Stimulated activated naive CD8-positive, alpha-beta T cell treated with anti-CD3 and anti-CD28 coated beads, Interleukin-15, Interleukin-2, amounts not matched to agents 100 U/mL and 50 U/mL, for 24 hours (primary cell): ENCODE results near the gene PSIP1.
"Not testable (repeated sequence)": the region's sequence is repeated elsewhere in the genome, so short reads cannot be mapped to it uniquely, and the experiment has no call there.

Experiments used
- ATAC-seq: fragments of 150-1000 bp; cut with Tn5 transposase; one replicate; pipeline ENCODE4 v1.10.0; 2021
- DNase-seq: peaks from one replicate; pipeline ENCODE4 v3.0.0; 2021

Gene PSIP1

DNA sequence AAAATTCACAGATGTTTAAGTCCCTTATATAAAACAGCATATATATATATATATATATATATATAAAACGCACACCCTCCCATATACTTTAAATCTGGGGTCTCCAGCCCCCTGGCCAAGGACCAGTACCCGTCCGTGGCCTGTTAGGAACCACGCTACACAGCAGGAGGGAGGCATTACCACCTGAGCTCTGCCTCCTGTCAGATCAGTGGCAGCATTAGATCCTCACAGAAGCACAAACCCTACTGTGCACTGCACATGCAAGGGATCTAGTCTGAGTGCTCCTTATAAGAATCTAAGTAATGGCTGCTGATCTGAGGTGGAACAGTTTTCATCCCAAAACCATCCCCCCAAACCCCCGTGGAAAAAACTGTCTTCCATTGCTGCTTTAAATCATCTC is 9.0 kb downstream of the PSIP1 start:
- no peak for ATAC-seq
- no peak for DNase-seq

DNA sequence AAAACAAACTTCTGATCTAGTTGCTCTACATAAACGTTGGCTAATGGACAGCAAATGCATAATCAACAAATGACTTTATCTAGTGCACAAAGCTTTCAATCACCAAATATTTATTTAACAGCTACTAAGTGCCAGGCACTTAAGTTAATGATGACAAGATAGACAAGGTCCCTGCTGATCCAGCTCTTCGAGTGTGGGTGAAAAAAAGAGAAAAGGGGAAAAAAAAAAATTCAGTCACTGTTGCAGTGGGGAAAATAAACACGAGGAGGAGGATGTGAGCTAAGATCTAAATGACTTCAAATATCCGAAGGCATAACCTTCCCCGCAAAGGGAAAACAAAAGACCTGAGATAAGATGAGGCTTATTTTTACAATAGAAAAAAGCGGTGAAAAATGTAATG is 9.6 kb downstream of the PSIP1 start:
- no peak for DNase-seq
- no peak for ATAC-seq

DNA sequence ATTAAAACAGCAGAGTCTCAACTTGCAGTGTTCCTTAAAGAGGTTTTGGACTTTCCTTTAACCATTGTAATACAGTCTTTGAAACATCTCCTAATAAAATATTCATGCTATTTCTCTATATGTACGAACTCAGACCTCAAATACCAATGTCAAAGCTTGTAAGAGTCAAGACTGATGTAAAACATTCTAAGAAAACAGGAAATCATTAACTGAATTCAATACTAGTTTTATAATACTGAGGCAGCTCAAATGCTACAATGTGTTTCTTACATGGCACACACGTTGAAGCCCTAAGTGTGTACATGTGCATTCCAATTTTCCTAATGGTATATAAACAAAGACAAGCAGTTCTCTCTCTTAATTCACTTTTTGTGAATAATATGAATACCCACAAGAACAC is 11.6 kb downstream of the PSIP1 start:
- DNase-seq = no peak
- ATAC-seq = no peak

DNA sequence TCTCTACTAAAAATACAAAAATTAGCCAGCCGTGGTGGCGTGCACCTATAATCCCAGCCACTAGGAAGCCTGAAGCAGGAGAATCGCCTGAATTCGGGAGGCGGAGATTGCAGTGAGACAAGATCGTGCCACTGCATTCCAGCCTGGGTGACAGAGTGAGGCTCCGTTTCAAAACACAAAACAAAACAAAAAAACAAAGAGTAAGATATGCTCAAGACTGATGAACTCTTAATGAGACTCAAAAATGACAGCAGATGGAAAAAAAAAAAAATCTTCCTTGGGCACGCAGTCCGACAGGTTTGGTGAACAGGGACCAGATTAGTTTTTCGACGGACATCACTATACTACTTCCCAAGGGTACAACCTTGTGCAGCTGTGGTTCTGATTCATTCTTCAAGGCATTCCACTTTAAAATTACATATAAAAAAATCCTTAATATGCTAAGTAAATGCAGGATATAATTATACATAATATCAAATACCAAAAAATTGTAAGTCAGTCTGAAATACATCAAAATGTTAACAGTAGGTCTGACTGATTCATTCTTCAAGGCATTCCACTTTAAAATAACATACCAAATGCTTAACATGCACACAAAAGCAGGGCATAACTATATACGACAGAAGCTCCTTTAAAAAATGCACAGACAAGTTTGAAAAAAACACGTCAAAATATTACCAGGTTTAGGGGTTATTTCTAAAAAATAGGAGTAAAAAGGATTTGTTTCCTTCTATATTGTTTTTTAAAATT is 12.3 kb downstream of the PSIP1 start:
- ATAC-seq (no peak), DNase-seq (no peak)

DNA sequence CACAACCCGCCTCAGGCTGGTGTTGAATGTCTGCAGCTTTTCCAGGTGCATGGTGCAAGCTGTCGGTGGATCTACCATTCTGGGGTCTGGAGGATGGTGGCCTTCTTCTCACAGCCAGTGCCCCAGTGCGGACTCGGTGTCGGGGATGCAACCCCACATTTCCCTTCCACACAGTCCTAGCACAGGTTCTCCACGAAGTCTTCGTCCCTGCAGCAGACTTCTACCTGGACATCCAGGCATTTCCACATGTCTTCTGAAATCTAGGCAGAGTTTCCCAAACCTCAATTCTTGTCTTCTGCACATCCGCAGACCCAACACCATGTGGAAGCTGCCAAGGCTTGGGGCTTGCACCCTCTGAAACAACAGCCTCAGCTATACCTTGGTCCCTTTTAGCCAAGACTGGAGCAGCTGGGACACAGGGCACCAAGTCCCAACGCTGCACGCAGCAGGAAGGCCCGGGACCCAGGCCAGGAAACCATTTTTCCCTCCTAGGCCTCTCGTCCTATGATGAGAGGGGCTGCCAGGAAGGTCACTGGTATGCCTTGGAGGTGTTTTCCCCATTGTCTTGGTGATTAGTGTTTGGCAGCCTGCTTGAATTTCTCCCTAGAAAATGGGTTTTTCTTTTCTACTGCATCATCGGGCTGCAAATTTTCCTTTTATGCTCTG is 18.2 kb downstream of the PSIP1 start:
- ATAC-seq = no peak
- DNase-seq = no peak

DNA sequence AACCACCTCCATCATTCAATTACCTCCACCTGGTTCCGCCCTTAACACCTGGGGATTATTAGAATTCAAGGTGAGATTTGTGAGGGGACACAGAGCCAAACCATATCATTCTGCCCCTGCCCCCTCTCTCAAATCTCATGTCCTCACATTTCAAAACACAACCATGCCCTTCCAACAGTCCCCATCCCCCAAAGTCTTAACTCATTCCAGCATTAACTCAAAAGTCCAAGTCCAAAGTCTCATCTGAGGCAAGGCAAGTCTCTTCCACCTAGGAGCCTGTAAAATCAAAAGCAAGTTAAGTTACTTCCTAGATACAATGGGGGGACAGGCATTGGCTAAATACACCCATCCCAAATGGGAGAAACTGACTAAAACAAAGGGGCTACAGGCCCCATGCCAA is 18.8 kb downstream of the PSIP1 start:
- ATAC-seq (no peak), DNase-seq (no peak)

DNA sequence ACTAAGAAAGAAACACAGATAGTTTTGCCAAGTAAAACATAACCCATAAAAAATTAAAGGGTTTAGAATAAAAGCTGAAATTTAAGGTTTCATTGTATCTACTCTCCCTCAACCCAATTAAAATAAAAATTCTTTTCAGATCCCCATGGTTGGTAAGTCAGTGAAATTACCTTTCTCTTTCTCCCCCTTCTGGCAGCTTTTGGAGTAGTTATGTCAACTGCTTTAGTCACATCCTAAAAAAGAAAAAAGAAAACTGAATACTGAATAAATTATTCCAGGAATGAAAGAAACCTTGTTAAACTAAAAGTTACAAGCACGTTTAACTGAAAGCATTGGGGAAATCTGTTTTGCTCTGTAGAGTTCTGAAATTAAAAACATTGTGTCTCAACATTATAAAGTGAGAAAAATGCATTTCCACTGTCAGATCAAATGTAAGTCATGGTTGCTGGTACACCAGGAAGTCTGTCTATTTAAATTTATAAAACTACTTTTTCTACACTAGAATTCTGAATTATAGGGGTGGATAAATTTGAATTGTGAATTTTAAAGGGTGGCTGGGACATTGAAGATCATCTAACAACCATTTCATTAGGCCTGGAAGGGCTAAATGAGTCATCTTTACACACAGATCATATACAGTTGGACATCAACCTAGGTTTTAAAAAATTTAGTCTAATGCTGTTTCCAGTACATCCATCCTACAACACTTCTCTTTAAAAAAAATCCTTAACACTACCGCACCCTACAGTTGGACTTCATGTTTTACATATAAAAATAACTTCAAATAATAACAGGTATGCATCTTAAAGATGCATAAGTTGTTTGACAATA is 24.7 kb downstream of the PSIP1 start:
- no peak for DNase-seq
- ATAC-seq = no peak

DNA sequence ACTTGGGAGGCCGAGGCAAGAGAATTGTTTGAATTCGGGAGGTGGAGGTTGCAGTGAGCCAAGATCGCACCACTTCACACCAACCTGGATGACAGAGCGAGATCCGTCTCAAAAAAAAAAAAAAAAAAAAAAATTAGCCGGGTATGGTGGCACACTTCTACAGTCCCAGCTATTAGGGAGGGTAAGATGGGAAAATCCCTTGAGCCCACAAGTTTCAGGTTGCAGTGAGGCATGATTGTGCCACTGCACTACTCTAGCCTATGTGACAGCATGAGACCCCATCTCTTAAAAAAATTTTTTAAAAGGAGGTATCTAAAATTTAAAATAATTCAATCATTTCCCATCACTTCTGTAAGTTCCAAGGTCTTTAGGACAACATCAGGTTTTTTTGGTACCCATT is 26.0 kb downstream of the PSIP1 start:
- ATAC-seq (peak; percentile 71), DNase-seq (no peak)

DNA sequence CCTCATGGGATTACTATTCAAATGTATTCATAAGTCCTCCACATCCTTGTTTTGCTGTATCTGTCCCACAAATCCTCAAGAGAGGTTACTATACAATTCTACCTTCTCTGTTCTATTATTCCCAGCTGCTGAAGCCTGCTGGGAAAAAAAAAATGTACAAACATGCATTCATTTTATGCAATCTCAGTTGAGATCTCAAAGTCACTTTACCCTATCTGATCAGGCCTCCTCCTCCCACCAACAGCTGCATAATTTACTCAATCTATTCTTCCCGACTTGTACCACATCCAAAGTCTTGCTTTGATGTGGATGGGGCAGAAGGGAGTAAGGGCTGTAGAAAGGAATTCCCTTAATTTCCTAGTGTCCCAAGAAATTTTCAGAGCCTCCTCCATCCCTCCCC is 28.6 kb downstream of the PSIP1 start:
- ATAC-seq (no peak), DNase-seq (no peak)

DNA sequence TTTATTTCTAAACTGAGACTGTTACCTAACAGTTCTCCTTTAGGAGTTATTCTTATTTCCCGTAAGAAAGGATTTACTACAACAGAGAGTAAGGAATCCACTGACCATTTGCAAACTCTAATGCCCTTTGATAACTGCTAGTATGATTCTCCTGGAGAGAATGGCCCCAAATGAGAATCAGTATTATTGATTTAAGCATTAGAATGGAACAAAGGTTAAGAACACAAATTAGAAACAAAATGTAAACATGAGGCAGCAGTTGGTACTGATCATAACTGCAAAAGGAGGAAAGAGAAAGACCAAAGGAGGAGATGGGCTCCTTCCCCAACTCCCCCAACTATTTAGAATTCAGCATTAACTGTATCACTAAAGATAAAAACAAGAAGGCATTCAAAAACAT is 30.7 kb downstream of the PSIP1 start:
- DNase-seq (no peak), ATAC-seq (no peak)

DNA sequence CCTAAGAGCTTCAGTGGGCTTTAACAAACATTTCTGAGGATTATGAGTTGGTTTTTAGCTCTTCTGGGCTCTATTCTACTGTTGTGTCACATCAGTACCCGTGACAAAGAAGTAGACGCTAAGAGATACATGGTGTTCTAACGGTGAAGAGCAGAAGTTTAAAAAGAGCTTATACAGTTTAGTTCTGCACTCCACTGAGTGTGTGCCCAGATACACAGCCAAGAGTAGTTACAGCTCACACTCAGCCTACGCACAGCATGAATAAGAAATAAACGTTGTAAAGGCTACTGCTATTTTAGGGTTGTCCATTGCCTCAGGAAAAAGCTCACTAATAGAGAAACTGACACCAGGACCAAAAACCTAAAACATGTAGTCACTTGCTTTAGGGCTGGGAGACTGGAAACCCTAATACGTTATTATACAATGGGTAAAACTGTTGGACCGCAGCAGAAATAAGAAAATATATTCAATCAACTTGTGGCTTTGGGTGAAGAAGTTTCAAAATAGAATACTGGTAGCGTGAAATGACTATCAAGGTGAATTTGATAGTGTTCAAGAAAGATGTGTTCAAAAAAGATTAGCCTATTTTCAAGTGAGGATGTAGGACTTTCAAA is 34.7 kb downstream of the PSIP1 start:
- DNase-seq (no peak), ATAC-seq (no peak)

DNA sequence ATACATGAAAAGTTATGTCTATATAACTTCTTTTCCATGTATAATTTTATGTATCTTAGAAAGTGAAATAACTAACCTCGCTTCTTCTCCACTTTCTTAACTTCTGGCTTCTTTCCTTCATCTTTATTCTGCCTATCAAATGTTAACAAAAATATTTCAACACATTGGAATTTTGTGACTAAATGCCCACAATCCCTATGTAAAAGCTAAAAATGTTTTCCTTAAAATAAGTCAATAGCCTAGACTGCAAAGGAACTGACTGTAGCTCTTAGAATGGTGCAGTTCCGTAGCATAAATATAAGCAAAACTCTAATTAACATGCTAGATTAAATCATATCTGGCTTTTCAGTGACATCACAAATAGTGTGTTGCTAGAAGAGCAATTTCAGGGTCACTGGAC is 40.9 kb downstream of the PSIP1 start:
- no peak for DNase-seq
- no peak for ATAC-seq

DNA sequence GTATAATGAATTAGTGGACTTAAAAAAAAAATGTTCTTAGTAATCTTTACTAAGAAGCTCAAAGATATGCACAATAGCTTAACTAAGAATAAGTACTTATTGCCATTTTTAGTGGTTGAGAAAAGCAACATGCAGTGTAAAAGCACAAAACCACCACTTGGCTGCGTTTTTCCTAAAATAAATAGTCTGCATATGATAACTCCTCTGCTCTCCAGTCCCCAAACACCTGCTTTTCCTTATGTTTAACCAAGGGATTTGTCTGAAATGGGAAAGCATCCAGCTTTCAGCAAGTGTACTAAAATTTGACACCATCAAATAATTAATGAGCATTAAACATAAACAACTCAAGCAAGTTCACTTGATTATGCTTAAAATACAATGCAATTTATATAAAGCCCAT is 41.4 kb downstream of the PSIP1 start:
- ATAC-seq = no peak
- no peak for DNase-seq

DNA sequence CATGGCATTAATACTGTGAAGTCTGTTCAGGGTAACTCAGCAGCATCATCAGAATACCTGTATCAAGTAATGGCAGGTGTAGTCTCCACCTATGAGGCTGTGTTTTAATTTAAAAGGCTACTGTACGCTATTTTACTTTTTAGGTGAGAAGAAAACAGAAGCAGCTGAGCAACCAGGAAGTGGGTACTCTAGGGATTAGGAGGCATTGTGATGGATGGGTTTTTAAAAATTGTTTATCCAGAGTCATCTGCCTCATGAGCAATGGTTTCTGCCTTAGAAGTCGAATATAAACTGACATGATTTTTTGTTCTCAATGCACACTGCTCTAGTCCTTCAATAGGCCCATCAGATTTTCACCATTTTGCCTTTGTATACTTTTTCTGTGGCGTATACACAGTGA is 42.6 kb downstream of the PSIP1 start:
- ATAC-seq = no peak

DNA sequence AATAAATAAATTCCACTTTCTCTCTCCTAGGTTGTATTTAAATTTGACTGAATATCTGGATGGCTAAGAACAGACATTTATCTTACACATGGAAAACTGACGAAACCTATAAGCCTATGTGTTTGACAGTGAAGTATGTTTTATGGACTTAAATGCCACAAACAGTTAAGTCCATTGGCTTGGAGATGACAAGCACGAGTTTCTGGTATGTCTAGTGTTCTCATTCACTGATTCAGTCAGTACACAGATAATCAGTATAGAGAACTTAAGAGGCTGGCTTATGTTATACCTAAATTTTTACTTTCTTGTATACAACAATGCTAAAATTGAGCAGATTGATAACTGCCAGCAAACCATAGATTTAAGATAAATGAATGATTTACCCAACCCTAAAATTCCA is 49.2 kb downstream of the PSIP1 start:
- DNase-seq (no peak), ATAC-seq (no peak)

More for the DNA sequence above, 42.6 kb downstream of the PSIP1 start:
- DNase-seq = no peak

DNA sequence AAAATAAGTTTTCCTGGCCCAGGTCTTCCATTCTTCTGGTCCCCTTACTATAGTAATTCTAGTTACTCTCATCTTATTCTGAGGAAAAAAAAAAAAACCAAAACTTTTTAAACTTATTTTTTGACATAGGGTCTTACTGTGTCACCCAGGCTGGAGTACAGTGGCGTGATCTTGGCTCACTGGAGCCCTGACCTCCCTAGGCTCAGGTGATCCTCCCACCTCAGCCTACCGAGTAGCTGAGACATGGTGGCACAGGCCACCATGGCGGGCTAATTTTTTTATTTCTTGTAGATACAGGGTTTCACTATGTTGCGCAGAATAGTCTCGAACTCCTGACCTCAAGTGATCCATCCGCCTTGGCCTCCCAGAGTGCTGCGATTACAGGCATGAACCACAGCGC is 49.7 kb downstream of the PSIP1 start:
- DNase-seq (no peak), ATAC-seq (no peak)

DNA sequence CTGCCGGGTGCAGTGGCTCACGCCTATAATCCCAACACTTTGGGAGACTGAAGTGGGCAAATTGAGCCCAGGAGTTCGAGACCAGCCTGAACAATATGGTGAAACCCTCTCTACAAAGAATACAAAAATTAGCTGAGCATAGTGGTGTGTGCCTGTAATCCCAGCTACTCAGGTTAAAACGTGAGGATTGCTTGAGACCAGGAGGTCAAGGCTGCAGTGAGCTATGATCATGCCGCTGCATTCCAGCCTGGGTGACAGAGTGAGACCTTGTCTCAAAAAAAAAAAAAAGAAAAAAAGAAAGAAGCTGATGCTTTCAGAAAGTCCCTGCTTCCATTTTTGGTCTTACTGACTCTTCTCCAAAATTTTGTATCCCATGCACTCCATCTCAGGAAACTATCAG is 56.8 kb downstream of the PSIP1 start:
- no peak for ATAC-seq

DNA sequence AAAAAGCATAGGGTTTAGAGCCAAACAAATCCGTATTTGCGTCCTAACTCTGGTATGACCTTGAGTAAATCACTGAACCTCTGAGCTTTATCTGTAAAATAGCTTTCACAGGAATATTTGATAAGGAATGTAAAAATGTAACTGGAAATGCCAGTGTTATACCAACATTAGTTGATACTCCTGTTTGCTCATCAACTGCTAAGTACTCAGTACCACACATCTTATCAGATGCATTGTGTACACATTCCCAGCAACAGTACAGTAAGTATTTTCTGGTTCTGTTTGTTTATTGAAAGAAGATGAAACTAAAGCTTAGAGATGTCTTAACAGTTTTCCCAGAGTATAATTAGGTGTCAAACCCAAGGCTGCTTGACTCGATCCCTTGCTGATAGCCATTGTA is 66.6 kb downstream of the PSIP1 start:
- ATAC-seq (no peak), DNase-seq (no peak)

More for the DNA sequence above, 56.8 kb downstream of the PSIP1 start:
- DNase-seq = no peak

DNA sequence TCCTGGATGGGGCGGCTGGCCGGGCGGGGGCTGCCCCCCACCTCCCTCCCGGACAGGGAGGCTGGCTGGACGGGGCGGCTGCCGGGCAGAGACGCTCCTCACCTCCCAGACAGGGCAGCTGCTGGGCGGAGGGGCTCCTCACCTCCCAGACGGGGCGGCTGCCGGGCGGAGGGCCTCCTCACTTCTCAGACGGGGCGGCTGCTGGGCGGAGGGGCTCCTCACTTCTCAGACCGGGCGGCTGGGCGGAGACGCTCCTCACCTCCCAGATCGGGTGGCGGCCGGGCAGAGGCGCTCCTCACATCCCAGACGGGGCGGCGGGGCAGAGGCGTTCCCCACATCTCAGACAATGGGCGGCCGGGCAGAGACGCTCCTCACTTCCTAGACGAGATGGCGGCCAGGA is 68.5 kb downstream of the PSIP1 start:
- not testable (repeated sequence) for DNase-seq, ATAC-seq

DNA sequence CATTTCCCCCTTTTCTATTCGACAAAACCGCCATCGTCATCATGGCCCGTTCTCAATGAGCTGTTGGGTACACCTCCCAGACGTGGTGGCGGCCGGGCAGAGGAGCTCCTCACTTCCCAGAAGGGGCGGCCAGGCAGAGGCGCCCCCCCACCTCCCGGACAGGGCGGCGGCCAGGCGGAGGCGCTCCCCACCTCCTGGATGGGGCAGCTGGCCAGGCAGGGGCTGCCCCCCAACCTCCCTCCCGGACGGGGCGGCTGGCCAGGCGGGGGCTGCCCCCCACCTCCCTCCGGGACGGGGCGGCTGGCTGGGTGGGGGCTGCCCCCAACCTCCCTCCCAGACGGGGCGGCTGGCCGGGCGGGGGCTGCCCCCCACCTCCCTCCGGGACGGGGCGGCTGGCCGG is 68.9 kb downstream of the PSIP1 start:
- not testable (repeated sequence) for DNase-seq, ATAC-seq

DNA sequence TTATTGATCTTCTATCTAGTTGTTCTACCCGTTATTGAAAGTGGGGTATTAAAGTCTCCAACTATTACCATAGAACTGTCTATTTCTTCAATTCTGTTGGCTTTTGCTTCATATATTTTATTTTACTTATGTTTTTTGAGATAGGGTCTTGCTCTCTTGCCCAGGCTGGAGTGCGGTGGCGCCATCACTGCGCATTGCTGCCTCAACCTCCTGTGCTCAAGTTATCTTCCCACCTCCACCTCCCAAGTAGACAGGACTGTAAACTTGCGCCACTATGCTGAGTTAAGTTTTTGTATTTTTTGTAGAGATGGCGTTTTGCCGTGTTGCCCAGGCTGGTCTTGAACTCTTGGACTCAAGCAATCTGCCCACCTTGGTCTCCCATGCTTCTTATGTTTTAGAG is 71.9 kb downstream of the PSIP1 start:
- ATAC-seq (no peak), DNase-seq (no peak)

DNA sequence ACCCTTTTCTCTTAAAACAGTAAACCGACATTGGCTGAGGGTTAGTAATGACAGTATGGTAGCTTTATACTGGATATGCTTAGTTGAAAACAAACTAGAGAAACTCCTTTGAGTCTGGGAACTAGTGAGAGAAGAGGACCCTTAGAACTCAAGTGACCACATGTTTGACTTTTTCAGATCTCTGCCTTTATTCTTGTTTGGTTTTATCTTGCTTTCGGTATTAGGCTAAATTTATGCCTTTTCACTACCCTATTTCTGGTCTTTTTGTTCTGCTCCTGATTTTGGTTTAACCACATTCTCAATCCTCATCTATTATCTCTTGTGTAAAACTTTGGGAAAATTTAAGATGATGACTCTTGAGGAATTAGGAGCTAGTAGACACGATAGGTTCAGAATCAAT is 77.1 kb downstream of the PSIP1 start:
- DNase-seq = no peak
- ATAC-seq = no peak

DNA sequence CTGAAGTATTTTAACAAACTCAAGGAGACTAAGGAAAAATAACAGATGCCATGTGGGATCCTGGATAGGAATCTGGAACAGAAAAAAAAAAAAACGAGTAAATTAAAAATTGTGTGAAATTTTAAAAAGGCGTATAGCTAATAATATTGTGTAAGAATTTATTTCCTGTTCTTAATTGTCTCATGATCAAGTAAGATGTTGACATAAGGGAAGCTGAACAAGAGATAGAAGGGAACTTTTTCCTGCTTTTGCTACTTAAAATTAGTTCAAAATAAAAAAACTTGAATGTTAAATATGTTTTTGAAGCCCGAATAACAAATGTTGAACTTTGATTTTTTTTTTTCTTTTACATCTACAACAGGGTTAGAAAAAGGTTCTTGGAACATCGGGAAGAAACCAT is 77.6 kb downstream of the PSIP1 start:
- ATAC-seq = no peak
- no peak for DNase-seq
